COLO668 (cell line): ENCODE measurements around the gene GSK3A.

Experiments used
- DNase-seq: peaks from one replicate; lab custom pipeline; 2025; ENCODE audit not compliant: unreplicated experiment; lab: John Stamatoyannopoulos, UW

GSK3A gene

GRCh38 chr19:42200116-42200715 lies 42.2 kb downstream of the GSK3A start:
- DNase-seq: no peak

GRCh38 chr19:42199440-42200115 lies 42.8 kb downstream of the GSK3A start:
- no peak for DNase-seq

GRCh38 chr19:42198676-42199439 lies 43.5 kb downstream of the GSK3A start:
- no peak for DNase-seq

- DNase-seq: no peak
These were observed 45.0 kb downstream of the GSK3A start for GRCh38 chr19:42197375-42197817.

GRCh38 chr19:42196011-42197001 lies 46.1 kb downstream of the GSK3A start:
- DNase-seq: no peak

- DNase-seq: no peak
These were observed 48.7 kb downstream of the GSK3A start for GRCh38 chr19:42193706-42194105.

- no peak for DNase-seq
These were observed 49.1 kb downstream of the GSK3A start for GRCh38 chr19:42193294-42193693.

GRCh38 chr19:42191855-42192254 lies 50.5 kb downstream of the GSK3A start:
- peak; percentile 82 for DNase-seq

- DNase-seq: no peak
These were observed 51.1 kb downstream of the GSK3A start for GRCh38 chr19:42191330-42191729.

GRCh38 chr19:42189133-42189532 lies 53.3 kb downstream of the GSK3A start:
- no peak for DNase-seq

- DNase-seq: no peak
These were observed 53.7 kb downstream of the GSK3A start for GRCh38 chr19:42188665-42189064.

GRCh38 chr19:42185277-42185676 lies 57.1 kb downstream of the GSK3A start:
- DNase-seq: no peak

- peak; percentile 81 for DNase-seq
These were observed 58.0 kb downstream of the GSK3A start for GRCh38 chr19:42184401-42184861.
